Keratinocyte (primary cell): ENCODE results near the gene KMT2C. TPM values are rescaled to one million over a fixed set of nuclear protein-coding genes. Genes with fewer than 3 reads are reported as not detected.

Source experiments
- DNase-seq: peaks from one replicate; pipeline ENCODE4 v3.0.0-alpha.2; 2011; ENCODE audit warnings: low read depth, missing footprints, low spot score
- FAIRE-seq: peaks from 2 replicates; lab custom pipeline; 2011; peaks lifted over from hg19 to GRCh38; lab: Jason Lieb, UNC
- H2AFZ ChIP-seq: 2 replicates; pipeline ENCODE4 v1.6.0; 2012; ENCODE audit warnings: low read length, control low read depth, inconsistent platforms; ENCODE audit not compliant: control insufficient read depth
- H3K27ac ChIP-seq: 2 replicates; pipeline ENCODE4 v1.5.1; 2011; ENCODE audit warnings: low read length; ENCODE audit not compliant: control insufficient read depth, insufficient read depth
- H3K27me3 ChIP-seq: 3 replicates; pipeline ENCODE4 v1.6.0; 2011; ENCODE audit warnings: low read length; ENCODE audit not compliant: control insufficient read depth, insufficient read depth; ENCODE audit errors: extremely low read depth
- H3K36me3 ChIP-seq, 2 experiments: 2 replicates in 1 of 2; 3 replicates in 1 of 2; pipeline ENCODE4 v1.5.1; 2011; ENCODE audit warnings: low read length in 2 of 2, mild to moderate bottlenecking in 1 of 2; ENCODE audit not compliant: control insufficient read depth in 2 of 2, insufficient read depth in 2 of 2; ENCODE audit errors: extremely low read depth in 1 of 2
- H3K4me1 ChIP-seq: 3 replicates; pipeline ENCODE4 v1.5.1; 2011; ENCODE audit warnings: low read length; ENCODE audit not compliant: control insufficient read depth, insufficient read depth; ENCODE audit errors: extremely low read depth
- H3K4me2 ChIP-seq: 3 replicates; pipeline ENCODE4 v1.6.0; 2011; ENCODE audit warnings: low read depth, low read length; ENCODE audit not compliant: control insufficient read depth, insufficient read depth; ENCODE audit errors: extremely low read depth
- H3K4me3 ChIP-seq, 3 experiments: fragments of 200-600 bp in 1 of 3; sonication (generic) in 1 of 3; 2 replicates in 2 of 3; 3 replicates in 1 of 3; pipeline ENCODE4 v1.5.1; 2011 to 2016; ENCODE audit warnings: low read length in 3 of 3, mild to moderate bottlenecking in 3 of 3, control low read depth in 2 of 3, inconsistent platforms in 1 of 3, low read depth in 1 of 3, mixed read lengths in 1 of 3, mixed run types in 1 of 3, moderate library complexity in 1 of 3; ENCODE audit not compliant: control insufficient read depth in 2 of 3, insufficient read depth in 2 of 3; ENCODE audit errors: extremely low read depth in 1 of 3
- H3K79me2 ChIP-seq: 2 replicates; pipeline ENCODE4 v1.6.0; 2012; ENCODE audit warnings: low read length; ENCODE audit not compliant: control insufficient read depth, insufficient read depth
- H3K9ac ChIP-seq: 3 replicates; pipeline ENCODE4 v1.6.0; 2011; ENCODE audit warnings: low read length; ENCODE audit not compliant: control insufficient read depth, insufficient read depth; ENCODE audit errors: extremely low read depth
- H3K9me1 ChIP-seq: 3 replicates; pipeline ENCODE4 v1.6.0; 2011; ENCODE audit warnings: low read length; ENCODE audit not compliant: control insufficient read depth, insufficient read depth; ENCODE audit errors: extremely low read depth
- H3K9me3 ChIP-seq: 2 replicates; pipeline ENCODE4 v1.5.1; 2012; ENCODE audit warnings: low read depth, low read length; ENCODE audit not compliant: control insufficient read depth
- H4K20me1 ChIP-seq: 3 replicates; pipeline ENCODE4 v1.6.0; 2011; ENCODE audit warnings: low read length; ENCODE audit not compliant: control insufficient read depth, insufficient read depth; ENCODE audit errors: extremely low read depth
- CTCF ChIP-seq, 3 experiments: IDR thresholded peaks in 1 of 3; conservative IDR thresholded peaks in 1 of 3; optimal IDR thresholded peaks in 1 of 3; 2 replicates in 2 of 3; 3 replicates in 1 of 3; pipeline versions ENCODE3 to v1.5.1; 2011; ENCODE audit warnings: low read length in 3 of 3, mild to moderate bottlenecking in 3 of 3, moderate library complexity in 2 of 3, control low read depth in 1 of 3, inconsistent platforms in 1 of 3; ENCODE audit not compliant: insufficient read depth in 2 of 3; ENCODE audit errors: extremely low read depth in 1 of 3
- EZH2 ChIP-seq: IDR thresholded peaks from one replicate; pipeline ENCODE4 v1.6.1; 2012; ENCODE audit warnings: inconsistent platforms, mild to moderate bottlenecking, low read length, moderate library complexity
- dilution Hi-C: fragments of 300-500 bp; cut with MboI; formaldehyde crosslinking; loops from one replicate; pipeline ENCODE4 v1.7.0; 2020; ENCODE audit warnings: low sequenced_read_pairs; ENCODE audit not compliant: extremely low pct_ligation_motif_present
- polyA plus RNA-seq, 5 experiments: library from polyadenylated mRNA; depleted of rRNA in 3 of 5; stranded (reverse) in 3 of 5; stranded (forward) in 1 of 5; unstranded in 1 of 5; fragments of >200 nt; gene quantifications; 1 replicate in 1 of 5; 2 replicates in 3 of 5; 3 replicates in 1 of 5; pipeline versions ENCODE4 v1.2.1 to v1.2.3, GENCODE V29; 2011 to 2012; ENCODE audit warnings: missing spikeins in 2 of 5, low read depth in 1 of 5, low replicate concordance in 1 of 5

Gene KMT2C
- polyA plus RNA-seq, 1 donor (not counting 4 experiments of a cell fraction or from before 2014, with no cell fraction given): 8.5 TPM

GRCh38 chr7:152148706-152149105 is 287.1 kb downstream of the KMT2C start:
- DNase-seq: no peak
- TF ChIP-seq CTCF (optimal IDR thresholded peaks at IDR 0.05 in 1 of 3, IDR thresholded peaks at IDR 0.05 in 1 of 3, conservative IDR thresholded peaks at IDR 0.05 in 1 of 3; ENCODE audit: extremely low read depth in 1 of 3, insufficient read depth in 2 of 3, low read length in 3 of 3) (no peak), EZH2 (no peak)
- FAIRE-seq: no peak
- no peak overlapping the region for H2AFZ ChIP-seq
- H3K4me3 ChIP-seq: no peak overlapping the region
- H3K79me2 ChIP-seq: no peaks in the 10 kb centered on the region
- H3K27me3 ChIP-seq: no peaks in the 10 kb centered on the region
- H3K9me3 ChIP-seq: no peaks in the 10 kb centered on the region
- no peak overlapping the region for H3K4me2 ChIP-seq
- no peak overlapping the region for H3K27ac ChIP-seq
- dilution Hi-C loops: no loop called here
- H4K20me1 ChIP-seq: no peaks in the 10 kb centered on the region
- H3K9me1 ChIP-seq: no peaks in the 10 kb centered on the region
- H3K36me3 ChIP-seq: peaks cover 28 to 32% of the 10 kb centered on the region in 2 experiments
- no peak overlapping the region for H3K9ac ChIP-seq
- H3K4me1 ChIP-seq: no peaks in the 10 kb centered on the region

- no peak overlapping the region for H3K4me3 ChIP-seq
- no peaks in the 10 kb centered on the region for H3K9me3 ChIP-seq
- no peaks in the 10 kb centered on the region for H4K20me1 ChIP-seq
- no peak overlapping the region for H3K4me2 ChIP-seq
- H3K27ac ChIP-seq: no peak overlapping the region
- peaks cover 21 to 22% of the 10 kb centered on the region in 2 experiments for H3K36me3 ChIP-seq
- no peaks in the 10 kb centered on the region for H3K27me3 ChIP-seq
- H3K9ac ChIP-seq: no peak overlapping the region
- dilution Hi-C loops: no loop called here
- no peak for TF ChIP-seq EZH2
- TF ChIP-seq CTCF (optimal IDR thresholded peaks at IDR 0.05 in 1 of 3, IDR thresholded peaks at IDR 0.05 in 1 of 3, conservative IDR thresholded peaks at IDR 0.05 in 1 of 3; ENCODE audit: extremely low read depth in 1 of 3, insufficient read depth in 2 of 3, low read length in 3 of 3): peak; percentile 60 to 74 (median 61)
- H3K9me1 ChIP-seq: no peaks in the 10 kb centered on the region
- DNase-seq: no peak
- H3K4me1 ChIP-seq: no peaks in the 10 kb centered on the region
- peak; percentile 73 for FAIRE-seq
- H2AFZ ChIP-seq: no peak overlapping the region
- no peaks in the 10 kb centered on the region for H3K79me2 ChIP-seq
Observed at GRCh38 chr7:152145853-152146466, 289.8 kb downstream of the KMT2C start.
